GM12874 (cell line): ENCODE measurements around the gene SLCO2A1.

Experiments used
- TF ChIP-seq, protein P1 (sequence below): IDR thresholded peaks from 2 replicates; pipeline ENCODE4 v1.5.1; 2011; ENCODE audit warnings: low read depth, mild to moderate bottlenecking, control low read depth, low read length, moderate library complexity; ENCODE audit not compliant: insufficient read depth

SLCO2A1 gene

DNA sequence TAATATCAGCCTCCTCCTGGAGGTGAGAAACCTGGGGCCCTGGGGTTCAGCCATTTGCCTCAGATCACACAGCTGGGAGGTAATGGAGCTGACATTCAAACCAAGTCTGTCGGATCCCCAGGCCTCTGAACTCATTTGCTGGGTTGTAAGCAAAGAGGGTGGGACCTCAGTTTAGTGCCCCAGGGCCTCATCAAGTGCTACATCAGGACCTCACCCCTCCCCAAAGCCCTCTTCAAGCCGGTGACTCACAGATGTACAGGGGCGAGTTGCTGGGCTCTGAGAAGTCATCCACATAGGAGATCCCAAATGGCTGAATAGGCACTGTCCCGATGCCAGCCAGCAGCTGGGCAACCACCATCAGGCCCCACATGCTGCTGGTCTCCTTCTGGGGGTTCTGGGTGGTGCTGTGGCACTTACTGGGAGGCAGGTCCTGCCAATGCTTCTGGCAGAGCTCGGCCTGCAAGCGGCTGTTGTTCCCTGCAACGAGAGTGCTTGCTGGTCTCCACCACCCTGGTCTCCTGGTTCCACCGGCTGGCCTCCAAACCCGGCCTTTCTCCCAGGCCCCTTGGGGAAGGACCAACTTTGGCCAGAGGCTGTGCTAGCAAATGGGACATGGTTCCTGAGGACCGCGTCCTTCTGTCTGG is 74.9 kb downstream of the SLCO2A1 start:
- TF ChIP-seq, protein P1, sequence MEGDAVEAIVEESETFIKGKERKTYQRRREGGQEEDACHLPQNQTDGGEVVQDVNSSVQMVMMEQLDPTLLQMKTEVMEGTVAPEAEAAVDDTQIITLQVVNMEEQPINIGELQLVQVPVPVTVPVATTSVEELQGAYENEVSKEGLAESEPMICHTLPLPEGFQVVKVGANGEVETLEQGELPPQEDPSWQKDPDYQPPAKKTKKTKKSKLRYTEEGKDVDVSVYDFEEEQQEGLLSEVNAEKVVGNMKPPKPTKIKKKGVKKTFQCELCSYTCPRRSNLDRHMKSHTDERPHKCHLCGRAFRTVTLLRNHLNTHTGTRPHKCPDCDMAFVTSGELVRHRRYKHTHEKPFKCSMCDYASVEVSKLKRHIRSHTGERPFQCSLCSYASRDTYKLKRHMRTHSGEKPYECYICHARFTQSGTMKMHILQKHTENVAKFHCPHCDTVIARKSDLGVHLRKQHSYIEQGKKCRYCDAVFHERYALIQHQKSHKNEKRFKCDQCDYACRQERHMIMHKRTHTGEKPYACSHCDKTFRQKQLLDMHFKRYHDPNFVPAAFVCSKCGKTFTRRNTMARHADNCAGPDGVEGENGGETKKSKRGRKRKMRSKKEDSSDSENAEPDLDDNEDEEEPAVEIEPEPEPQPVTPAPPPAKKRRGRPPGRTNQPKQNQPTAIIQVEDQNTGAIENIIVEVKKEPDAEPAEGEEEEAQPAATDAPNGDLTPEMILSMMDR: no peak

DNA sequence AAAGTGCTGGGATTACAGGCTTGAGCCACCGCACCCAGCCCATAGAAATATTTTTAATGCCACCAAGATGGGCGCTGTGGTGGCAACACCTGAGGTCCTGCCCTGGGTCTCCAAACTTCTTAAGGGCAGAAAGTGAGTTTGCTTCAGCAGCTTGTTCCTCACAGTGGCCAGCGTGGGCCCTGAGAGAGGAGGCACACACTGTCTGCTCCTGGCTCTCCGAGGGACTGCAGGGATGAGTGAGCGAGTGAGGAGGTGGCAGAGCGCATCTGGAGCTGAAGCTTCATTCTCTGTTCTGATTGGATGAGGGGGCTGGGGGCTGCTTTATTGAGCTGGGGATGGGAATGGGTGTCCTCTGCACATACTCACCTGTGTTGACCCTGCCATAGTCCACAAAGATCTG is 76.4 kb downstream of the SLCO2A1 start:
- TF ChIP-seq, protein P1: no peak

DNA sequence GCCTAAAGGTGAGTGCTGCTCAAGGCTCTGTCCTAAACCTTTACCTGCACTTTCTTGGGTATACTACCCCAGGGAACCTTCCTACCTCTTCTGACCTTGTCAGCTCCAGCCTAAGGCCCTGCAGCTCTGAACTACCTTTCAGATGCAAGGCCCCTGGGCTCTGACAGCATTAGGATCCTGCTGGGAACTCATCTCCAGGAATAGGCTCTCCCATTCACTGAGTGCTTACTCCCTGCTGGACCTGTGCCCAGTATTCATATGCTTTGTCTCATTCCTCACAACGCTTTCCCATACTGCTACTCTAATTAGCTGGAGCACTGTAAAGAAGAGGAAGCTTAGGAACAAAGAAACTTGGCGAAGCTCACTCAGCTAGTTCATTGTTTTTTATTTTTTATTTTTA is 80.3 kb downstream of the SLCO2A1 start:
- TF ChIP-seq, protein P1: no peak

DNA sequence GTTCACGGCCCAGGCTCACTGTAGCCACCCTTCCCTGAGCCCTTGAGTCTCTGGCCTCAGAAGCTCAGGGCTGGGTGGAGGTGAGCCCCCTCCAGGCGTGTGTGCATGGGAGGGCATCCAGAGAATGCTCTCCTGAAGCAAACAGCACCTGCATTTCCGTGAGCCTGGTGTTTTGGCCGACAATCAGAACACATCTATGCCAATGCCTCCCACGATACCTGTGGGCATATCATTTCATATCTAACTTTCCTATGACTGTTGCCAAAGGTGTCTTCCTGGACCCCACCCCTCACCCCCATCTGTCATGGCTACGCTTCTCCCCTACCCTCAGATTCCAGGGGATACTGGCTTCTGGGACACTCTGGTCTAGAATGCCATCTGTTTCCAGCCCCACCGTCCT is 80.7 kb downstream of the SLCO2A1 start:
- TF ChIP-seq, protein P1: no peak

DNA sequence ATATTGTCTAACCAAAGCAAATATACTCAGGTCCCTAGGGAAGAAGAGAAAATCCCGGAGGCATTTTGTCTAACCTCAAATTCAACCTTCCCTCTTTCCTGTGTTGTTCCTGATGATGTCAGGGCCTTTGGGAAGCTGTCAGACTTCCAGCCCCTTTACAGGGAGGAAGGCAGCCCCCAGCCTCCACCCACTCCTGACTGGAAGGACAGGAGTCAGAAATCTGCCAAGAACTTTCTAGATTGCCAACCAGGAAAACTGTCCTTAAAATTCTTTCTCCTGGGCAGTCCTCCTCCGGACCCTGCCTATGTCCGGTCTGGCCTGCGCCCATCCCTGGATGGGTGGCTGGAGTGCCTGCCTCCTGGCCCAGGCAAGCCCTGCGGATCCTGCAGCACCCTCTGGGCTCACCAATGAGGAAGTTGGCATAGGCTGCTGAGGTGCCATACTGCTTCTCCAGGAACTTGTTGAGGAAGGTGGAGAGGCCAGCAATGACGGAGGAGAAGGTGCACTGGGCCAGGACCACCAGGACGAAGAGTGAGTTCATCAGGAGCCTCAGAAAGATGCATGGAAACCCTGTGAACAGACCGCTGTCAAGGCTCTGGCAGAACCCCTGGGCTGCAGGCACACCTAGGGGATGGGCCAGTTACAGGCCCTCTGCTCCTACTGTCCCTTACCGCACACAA is 81.5 kb downstream of the SLCO2A1 start:
- TF ChIP-seq, protein P1: no peak

DNA sequence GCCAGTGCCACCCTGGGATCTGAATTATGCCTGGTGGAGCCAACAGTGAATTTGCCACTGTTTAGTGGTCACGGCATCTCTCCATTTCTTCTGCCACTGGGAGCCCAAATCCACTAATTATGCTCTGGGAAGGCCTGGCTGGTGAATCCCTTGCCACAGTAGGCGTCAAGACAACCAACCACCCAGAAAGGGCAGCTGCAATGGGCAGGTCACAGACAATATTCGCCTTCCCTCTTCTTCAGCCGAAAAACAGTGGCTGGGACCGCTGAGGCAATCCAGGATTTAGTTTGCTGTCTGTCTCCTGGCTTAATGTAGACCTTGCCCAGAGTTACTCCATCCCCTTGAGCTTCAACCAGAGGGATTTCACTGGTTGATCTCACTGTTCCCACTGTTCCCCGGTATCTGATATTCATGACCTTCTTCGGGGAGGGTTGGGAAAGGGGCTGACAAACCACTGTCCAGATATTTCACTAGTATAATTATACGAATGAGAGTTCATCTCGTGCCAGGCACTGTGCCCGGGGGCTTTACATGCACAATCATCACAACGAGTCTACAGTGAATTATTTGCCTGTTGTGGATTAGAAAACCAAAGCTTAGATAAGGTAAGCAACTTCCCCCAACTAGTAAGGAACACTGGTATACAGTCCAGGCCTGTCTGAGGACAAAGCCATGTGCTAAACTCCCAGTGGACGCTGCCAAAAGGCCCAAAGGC is 84.2 kb downstream of the SLCO2A1 start:
- TF ChIP-seq, protein P1: no peak

DNA sequence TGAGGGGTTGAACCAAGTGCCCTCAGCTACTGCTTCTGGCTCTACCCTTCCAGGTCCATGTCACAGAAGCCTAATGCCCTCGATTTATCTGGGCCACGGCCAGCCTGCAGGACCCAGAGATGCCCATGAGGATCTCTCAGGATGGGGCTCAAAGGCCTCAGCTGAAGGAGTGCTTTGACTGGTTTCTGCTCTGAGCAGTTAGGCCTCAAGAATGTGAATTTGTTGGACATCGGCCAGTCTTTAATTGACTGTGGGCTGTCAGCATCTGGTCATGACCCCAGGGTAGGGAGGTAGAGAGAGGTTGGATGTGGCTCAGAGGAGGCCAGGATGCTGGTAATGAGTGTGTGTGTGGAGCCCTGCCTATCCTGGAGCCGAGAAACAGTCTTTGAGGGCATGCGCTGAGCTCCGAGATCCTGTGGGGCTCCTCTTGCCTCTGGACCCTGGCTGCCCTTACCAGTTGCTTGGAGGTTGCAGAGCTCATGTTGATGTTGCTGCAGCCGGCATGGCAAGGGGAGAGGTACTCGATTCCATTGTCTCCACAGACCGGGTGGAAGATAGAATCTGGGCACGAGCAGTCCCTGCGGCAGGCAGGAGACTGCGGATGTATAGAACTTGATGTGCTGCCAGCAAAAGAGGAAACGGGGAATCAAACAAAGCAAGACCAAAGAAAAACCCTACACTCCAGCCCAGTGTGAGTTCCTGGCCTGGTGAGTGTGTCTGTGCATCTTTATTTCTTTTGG is 84.9 kb downstream of the SLCO2A1 start:
- TF ChIP-seq, protein P1: no peak
